Stimulated activated CD4-positive, alpha-beta T cell treated with anti-CD3 and anti-CD28 coated beads, TNF-alpha, amount 100 ng/mL, for 24 hours (primary cell): ENCODE measurements around the gene IPO11.
"Not testable (repeated sequence)": the region's sequence is repeated elsewhere in the genome, so short reads cannot be mapped to it uniquely, and the experiment has no call there.

Source experiments
- DNase-seq, 3 experiments: peaks; one replicate each; pipeline ENCODE4 v3.0.0-alpha.2; 2020; ENCODE audit warnings: low read depth in 3 of 3

IPO11 gene

DNA sequence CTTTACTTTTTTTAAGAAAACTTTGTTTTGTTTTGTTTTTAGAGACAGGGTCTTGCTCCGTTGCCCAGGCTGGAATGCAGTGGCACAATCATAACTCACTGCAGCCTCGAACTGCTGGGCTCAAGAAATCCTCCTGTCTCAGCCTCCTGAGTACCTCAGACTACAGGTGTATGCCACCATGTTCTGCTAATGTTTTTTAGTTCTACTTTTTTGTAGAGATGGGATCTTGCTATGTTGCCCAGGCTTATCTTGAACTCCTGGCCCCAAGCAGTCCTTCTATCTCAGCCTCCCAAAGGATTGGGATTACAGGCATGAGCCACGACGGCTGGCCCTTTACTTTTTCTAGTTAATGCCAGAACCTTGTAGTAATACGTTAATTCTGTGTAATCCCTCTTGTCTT is 36.0 kb downstream of the IPO11 start:
- no peak for DNase-seq

DNA sequence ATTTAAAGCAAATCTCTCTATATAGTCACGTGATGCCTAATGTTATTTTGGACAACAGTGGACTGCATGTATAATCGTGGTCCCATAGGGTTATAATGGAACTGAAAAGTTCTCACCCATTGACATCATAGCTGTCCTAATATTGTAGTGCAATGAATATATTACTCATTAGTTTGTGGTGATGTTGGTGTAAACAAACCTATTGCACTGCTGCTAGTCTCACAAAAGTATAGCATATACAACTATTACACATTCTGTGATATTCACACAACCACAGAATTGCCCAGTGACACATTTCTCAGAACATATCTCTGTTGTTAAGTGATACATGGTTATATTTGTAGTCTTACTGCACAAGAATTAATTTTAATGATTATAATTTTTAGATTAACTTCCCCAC is 37.7 kb downstream of the IPO11 start:
- DNase-seq, result no peak

DNA sequence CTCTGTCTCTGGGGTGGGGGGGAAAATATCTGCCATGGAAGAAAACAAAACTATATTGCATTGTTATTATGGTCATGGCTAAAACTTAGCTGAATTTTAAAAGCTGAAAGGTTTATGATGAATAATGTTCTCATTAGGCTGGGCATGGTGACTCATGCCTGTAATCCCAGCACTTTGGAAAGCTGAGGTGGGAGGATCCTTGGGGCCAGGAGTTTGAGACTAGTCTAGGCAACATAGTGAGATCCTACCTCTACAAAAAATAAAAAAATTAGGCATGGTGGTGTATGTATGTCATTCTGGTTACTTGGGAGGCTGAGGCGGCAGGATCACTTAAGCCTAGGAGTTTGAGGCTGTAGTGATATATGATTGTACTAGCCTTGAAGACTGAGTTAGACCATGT is 44.5 kb downstream of the IPO11 start:
- no peak for DNase-seq

DNA sequence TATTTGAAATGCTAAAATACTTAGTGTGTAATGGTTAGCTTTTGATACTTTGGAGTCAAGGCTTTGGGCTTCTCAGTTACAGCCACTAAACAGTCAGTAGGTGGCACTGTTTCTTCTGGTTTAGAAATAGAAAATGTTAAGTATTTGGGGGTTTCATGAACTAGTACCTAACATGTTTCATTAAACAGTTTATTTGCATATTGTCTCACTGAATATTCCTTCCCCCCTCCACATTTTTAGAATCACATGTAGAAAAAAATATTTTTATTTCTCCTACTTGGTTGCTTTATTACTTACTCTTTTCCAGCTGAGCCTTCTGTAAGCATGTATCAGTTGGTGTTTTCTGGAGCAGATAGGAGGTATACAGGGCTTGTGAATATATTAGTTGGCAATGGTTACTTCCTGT is 48.0 kb downstream of the IPO11 start:
- DNase-seq, result no peak

DNA sequence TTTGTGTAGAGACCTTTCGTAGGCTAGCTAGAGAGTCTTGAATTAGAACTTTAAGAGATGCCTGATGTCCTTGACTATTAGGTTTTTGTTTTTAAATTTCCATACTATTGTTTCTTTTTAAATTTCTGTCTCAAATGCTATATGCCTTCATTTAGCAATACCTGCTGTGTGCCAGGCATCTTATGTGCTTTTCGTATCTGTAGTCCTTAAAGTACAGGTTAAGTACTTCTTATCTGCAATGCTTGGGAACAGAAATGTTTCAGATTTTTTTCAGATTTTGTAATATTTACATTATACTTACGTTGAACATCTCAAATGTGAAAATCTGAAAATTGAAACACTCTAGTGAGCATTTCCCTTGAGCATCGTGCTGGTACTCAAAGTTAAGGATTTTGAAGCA is 49.0 kb downstream of the IPO11 start:
- DNase-seq, result no peak

DNA sequence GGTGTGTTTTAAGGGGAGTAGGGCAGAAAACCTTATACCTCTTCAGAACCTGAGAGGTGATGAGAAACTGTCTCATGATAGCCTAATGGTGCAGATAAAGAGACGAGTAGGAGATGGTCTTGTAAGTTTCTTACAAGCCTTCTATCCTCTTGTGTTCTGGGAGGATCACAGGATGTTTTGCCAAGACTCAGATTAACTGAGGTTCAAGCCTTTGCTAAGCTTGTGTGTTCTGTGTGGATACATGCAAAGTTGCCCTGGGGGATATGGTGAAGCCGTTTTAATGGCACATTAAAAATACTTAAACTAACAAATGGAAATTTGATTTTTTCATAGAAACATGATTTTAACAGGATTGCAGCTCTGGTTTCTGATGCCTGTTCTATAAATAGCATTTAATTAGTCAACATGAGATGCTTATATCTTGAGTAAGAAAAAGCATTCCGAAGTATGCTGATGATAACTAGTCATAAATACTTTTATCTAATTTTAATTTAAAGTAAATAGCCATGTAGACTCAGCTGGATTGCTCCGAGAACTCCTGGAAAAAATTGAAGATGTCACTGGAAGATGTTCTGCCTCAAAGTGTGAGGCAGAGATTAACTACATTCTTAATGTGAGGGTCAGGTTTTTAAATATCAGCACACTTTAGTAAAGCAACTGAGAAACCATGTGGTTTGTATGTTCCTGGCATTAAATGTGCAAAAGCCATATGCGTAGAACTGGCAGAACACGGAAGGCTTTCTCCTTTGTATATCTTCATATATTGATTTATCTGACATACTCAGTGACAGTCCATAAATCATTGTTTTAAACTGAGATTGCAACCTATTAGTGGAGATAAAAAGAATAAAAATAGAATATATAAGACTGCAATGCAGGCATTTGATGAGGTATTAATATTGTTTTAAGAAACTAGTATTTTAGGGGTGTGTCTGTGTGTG is 53.7 kb downstream of the IPO11 start:
- DNase-seq, result no peak

DNA sequence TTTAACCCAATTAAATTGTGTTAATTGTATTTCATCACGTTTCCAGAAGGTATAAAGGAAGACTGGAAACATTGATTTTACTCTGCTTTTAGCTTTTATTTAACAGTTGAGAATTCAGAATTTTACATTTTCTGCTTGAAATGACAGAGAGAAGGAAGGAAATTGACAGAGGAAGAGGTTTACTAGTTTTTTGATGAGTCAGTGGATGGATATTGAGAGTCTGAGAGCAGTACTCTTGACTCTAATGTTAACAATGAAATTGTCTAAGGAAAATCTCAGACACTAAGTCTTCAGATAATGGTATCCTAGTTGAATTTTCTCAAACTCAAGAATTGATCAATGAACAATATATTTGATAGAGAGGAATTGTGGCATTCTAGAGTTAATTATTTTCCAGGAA is 60.6 kb downstream of the IPO11 start:
- no peak for DNase-seq

DNA sequence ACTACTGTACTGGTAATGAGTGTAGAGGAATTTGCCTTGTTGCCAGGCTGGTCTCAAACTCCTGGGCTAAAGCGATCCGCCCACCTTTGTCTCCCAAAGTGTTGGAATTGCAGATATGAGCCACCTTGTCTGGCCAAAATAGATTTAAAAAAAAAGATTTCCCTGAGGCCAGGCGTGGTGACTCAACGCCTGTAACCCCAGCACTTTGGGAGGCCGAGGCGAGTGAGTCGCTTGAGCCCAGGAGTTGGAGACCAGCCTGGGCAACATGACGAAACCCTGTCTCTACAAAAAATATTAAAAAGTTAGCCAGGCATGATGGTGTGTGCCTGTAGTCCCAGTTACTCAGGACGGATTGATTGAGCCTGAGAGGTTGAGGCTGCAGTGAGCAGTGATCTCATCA is 62.5 kb downstream of the IPO11 start:
- no peak for DNase-seq

DNA sequence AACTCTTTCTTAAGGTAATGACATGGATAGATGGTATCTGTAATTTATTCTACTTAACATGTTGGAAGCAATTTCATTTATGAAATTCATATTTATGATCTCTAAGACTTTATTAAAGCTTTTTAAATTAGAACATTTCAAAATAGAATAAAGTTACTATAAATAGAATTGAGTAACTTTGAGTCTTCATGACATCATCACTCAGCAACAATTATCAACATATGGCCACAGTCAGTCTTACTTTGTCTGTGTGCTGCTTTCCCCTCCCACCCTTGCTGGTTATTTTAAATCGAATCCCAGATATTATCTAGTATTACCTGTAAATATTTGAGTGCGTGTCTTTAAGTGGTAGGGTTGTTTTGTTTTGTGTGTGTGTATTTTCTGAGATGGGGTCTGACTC is 65.2 kb downstream of the IPO11 start:
- no peak for DNase-seq

DNA sequence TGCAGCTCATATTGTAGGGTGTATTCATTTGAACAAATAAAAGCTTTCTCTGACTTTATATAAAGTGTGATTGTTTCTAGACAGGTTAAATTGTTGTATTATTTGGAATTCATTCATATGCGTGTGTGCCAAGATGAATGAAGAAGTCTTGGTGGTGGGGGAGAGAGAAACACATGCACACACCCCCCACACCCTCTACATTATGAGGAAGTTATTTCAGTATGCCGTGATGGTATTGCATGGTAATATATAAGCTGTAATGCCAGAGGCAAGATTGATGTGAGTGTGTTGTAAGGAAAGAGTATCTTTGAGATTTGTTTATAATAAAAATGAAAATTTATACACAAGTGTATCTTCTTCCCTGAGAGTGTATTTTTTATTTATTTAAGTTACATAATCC is 71.0 kb downstream of the IPO11 start:
- no peak for DNase-seq

DNA sequence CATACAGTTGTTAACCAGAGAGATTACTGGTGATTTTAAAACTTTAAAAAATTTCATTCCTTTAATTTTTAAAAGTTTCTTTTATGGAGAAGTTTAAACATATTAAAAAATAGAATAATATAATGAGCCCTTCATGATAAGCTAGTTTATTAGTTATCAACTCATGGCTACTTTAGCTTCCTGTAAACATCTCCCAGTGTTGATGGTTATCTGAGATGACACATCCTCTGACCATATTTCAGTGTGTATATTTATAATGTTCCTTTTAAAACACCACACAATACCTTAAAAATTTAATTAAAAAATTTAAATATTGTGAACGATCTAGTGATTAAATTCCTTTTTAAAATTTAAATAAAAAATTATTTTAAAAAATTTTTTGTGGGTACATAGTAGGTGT is 74.1 kb downstream of the IPO11 start:
- no peak for DNase-seq

DNA sequence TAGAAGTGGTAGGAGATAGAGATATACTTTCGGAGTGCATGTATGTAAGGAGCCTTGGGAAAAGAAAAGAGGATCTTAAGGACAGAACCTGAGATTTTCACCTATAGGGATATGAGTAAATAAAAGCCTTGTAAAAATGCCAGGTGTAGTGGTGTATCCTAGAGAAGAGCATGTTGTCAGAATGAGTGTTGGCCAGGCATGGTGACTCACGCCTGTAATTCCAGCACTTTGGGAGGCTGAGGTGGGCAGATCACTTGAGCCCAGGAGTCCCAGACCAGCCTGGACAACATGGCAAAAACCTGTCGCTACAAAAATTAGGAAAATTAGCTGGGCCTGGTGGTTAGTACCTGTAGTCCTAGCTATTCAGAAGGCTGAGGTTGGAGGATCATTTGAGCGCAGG is 76.0 kb downstream of the IPO11 start:
- DNase-seq, result no peak

DNA sequence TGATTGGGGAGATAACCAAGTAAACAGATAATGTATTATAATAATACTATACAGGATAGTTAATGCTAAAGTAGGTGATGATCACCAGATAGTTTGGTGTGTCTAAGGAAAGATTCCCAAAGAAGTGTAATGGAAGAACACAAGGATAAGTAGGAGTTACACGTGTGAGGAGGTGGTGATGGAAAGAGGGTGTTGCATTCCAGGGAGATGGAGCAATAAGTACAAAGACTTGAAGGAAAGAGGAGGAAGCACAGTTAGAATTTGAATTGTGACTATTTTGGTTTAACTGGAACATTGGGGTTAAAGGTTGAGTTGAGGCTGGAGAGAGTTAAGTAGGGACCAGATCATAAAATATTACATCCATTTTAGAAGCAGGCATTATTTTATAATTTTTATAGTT is 76.9 kb downstream of the IPO11 start:
- DNase-seq, result no peak

DNA sequence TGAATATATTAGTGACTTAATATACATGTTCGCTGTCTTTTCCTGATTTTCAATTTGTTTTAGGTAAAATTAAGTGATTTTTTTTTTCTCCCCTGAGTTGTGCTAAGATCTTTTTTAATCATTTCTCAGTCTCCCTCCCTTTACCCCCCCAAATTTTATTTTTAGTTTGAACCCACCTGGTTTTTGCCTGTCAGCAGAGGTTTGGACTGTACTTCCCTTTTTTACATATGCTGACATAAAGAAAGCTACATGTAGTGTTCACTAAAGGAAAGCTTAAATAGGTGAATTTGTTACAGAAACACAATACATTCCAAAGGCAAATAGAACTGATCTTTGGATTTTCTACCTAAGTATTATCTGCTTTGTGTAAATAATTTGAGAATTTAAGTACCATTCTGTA is 82.2 kb downstream of the IPO11 start:
- no peak for DNase-seq

DNA sequence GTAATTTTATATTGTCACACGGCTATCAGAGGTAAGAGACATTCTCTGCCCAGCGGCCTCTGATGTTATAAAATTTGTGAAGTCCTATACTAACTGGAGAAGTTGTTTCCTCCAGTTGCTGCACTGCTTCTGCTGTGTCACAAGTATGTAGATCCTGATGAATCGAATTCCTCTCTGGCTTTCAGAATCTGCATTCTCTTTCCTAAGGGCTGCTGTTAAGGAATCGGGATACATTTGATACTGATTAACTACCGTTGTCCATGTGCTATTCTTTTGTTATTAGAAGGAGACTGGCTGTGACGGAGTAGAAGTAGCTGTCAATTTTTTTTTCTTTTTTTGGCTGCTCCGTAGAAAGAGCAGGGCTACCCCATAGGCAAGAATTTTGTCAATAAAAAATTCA is 84.3 kb downstream of the IPO11 start:
- no peak for DNase-seq

DNA sequence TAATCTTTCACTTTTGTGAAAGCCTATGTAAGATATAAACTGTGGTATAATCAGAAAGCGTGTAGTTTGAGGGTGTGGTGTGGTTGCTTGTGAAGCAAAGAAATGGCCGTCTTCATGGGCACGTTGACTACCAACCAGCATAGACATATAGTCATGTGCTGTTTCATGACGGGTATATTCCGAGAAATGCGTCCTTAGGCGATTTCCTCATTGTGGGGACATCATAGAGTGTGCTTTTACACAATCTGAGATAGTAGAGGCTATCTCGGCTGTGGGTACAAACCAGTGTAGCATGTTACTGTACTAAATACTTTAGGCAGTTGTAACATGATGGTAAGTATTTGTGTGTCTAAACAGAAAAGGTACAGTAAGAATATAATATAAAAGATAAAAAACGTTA is 86.4 kb downstream of the IPO11 start:
- no peak for DNase-seq

DNA sequence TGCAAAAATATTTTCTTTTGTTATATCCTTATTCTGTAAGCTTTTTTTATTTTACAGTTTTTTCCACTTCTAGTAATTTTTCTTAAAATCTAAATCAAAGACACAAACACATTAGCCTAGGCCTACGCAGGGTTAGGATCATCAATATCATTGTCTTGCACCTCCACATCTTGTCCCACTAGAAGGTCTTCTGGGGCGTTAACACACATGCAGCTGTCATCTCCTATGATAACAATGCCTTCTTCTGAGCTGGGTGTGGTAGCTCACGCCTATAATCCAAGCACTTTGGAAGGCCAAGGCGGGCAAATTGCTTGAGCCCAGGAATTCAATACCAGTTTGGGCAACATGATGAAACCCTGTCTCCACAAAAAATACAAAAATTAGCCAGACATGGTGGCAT is 87.2 kb downstream of the IPO11 start:
- no peak for DNase-seq

DNA sequence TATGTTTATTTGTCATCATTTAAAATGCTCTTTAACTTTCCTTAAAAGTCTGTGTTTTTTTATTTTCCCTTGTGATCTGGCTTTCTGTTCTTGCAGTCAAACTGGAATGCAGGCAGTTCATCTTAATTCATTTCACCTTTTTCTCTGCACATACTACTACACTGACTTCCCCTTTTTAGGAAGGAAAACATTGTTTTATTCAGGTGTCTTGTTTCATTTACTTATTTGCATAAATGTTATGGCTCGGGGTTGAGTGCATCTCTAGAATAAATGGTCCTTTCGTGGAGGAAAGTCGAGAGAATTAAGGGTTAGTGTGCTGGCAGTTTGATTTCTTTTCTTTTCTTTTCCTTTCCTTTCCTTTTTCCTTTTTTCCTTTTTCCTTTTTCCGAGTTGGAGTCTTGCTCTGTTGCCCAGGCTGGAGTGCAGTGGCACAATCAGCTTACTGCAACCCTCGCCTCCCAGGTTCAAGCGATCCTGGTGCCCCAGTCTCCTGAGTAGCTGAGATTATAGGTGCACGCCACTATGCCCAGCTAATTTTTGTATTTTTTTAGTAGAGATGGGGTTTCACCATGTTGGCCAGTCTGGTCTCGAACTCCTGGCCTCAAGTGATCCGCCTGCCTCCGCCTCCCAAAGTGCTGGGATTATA is 90.0 kb downstream of the IPO11 start:
- no peak for DNase-seq

DNA sequence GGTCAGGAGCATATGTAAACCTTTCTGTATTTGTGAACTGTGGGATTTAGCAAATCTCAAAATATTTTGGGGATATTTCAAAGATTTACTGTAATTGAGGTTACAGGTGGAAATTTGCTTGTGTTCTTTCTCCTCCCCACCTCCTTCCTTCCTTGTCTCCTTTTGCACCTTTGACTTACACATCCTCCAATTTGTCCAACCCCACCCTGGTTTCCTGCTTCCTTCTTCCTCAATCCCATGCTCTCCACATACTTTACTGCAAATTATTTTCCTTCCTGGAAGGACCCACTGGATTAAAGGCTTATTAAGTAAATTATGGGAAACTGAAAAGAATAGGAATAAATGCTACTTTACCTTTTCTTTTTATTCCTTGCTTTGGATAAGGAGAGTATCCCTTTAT is 91.6 kb downstream of the IPO11 start:
- DNase-seq, result no peak

DNA sequence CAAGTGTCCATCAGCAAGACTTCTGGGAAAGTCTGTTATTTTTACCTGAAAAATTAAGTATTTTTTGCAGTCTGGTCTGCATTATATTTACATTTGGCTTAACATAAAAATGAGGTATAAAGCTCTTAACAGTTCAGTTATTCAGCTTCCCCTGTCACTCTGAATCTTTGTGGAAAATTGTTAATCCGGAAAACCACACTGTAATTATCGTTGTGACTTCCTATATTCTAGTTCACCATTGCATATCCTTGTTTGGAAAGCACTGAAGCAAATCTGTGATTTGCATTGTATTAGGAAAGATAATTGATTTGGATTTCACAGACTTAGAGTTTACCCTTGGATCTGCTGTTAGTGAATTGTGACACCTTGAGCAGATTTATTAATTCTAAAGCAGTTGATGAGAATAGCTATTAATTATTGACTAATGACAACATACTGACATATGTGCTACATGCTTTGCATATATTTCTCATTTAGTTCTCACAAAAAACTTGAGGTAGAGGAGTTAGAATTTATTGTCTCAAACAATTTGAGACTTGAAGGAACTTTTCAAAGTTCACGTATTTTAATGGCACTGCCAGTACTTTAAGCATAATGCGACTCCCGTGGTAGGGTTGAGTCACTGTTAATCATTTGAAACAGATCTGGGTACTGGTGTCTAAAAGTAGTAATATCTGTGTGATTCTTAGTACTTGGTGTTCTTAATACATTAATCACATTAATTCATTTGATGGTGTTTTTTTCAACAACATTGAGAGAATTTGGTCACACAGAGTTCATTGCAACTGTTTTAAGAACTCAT is 94.3 kb downstream of the IPO11 start:
- no peak for DNase-seq

DNA sequence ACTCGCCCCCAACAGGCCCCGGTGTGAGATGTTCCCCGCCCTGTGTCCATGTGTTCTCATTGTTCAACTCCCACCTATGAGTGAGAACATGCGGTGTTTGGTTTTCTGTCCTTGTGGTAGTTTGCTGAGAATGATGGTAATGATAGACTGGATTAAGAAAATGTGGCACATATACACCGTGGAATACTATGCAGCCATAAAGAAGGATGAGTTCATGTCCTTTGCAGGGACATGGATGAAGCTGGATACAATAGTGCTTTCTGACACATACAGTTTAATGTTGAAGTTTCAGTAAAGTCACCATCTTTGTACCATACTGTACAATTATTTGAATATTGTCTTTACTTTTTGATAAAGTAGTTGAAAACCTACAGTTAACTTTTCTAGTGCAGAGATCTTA is 96.2 kb downstream of the IPO11 start:
- DNase-seq, result not testable (repeated sequence)

DNA sequence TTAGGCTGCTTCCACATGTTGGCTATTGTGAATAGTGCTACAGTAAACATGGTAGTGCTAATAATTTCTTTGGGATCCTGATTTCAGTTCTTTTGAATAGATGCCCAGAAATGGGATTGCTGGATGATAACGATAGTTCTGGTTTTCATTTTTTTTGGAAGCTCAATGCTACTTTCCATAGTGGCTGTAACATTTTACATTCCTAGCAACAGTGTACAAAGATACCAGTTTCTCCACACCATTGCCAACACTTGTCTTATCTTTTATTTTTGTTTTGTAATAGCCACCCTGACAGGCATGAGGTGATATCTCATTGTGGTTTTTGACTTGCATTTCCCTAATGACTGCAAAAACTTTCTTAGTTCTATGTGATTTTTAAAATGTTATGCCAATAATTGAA is 97.2 kb downstream of the IPO11 start:
- DNase-seq, result no peak

DNA sequence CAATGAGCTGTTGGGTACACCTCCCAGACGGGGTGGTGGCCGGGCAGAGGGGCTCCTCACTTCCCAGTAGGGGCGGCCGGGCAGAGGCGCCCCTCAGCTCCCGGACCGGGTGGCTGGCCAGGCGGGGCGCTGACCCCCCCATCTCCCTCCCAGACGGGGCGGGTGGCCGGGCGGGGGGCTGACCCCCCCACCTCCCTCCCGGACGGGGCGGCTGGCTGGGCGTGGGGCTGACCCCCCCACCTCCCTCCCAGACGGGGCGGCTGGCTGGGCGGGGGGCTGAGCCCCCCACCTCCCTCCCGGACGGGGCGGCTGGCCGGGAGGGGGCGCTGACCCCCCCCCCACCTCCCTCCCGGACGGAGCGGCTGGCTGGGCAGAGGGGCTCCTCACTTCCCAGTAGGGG is 100.5 kb downstream of the IPO11 start:
- DNase-seq, result not testable (repeated sequence)
